ENCODE data around the gene ACD.

- TF ChIP-seq ZNF274 (IDR thresholded peaks at IDR 0.05; ENCODE audit: low read depth, low read length), result no peak
- no peak for TF ChIP-seq YY1 (IDR thresholded peaks at IDR 0.05; ENCODE audit: insufficient read depth, insufficient read length)
Observed at GRCh38 chr16:67644038-67644437, 16.0 kb downstream of the ACD start.

Measured in NT2/D1 (cell line).